ENCODE measurements around the gene CHML.

The CHML gene

DNA sequence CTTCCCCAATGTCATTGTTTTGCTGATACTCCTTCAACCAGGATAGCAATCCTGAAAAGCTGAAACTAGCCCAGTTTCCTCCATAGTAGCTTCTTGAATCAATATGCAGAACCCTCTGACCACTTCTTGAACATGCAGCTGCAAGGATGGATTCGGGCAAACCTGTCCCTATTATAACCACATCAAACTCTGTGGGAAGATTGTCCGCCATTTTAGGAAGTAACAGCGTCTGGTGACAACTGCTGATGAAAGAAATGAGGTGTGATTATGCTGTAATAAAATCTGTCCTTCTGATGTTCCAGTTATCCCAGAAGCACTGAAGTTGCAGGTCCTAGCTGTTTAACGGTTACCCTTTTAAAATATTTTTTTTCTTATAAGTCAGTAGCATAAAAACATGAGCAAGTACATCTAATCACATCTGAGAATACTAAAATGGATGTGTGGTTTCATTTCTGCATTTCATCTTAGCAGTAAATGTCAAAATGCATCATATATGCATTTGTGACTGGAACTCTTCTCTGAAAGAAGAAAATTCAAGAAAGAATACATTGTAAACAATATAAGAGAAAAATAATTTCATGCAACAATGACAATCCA lies 4.5 kb downstream of the CHML start:
- H3K27me3 ChIP-seq (ENCODE audit: insufficient read depth, low read depth, severe bottlenecking): no peaks in the 10 kb centered on the region
- H3K9me3 ChIP-seq (ENCODE audit: severe bottlenecking): peaks cover 2% of the 10 kb centered on the region
- no peak overlapping the region for H3K27ac ChIP-seq
- no peak overlapping the region for H3K4me3 ChIP-seq (ENCODE audit: low read depth, low read length)
- no peak for DNase-seq
- no peaks in the 10 kb centered on the region; the same call in 1 of the 2 replicates for H3K36me3 ChIP-seq
- TF ChIP-seq, protein P1, sequence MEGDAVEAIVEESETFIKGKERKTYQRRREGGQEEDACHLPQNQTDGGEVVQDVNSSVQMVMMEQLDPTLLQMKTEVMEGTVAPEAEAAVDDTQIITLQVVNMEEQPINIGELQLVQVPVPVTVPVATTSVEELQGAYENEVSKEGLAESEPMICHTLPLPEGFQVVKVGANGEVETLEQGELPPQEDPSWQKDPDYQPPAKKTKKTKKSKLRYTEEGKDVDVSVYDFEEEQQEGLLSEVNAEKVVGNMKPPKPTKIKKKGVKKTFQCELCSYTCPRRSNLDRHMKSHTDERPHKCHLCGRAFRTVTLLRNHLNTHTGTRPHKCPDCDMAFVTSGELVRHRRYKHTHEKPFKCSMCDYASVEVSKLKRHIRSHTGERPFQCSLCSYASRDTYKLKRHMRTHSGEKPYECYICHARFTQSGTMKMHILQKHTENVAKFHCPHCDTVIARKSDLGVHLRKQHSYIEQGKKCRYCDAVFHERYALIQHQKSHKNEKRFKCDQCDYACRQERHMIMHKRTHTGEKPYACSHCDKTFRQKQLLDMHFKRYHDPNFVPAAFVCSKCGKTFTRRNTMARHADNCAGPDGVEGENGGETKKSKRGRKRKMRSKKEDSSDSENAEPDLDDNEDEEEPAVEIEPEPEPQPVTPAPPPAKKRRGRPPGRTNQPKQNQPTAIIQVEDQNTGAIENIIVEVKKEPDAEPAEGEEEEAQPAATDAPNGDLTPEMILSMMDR (IDR thresholded peaks at IDR 0.05; ENCODE audit: low read depth, low read length): no peak

DNA sequence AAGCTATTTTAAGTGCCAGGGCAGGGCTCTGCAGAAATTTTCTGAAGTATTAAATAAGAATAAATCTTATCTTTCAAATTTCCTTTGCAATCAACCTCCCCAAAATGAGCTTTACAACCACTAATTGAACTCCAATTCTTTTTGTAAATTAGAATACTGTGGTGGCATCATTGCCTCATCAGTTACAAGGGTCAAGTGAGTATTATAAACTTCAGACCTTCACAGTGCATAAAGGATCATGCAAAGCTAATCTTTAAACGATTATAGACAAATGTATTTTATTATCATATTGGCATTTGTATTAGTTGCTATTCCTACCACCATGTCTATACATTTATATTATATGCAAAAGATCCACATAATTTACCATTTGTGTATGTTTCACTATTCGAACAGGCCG lies 7.2 kb downstream of the CHML start:
- DNase-seq: no peak
- H3K27me3 ChIP-seq (ENCODE audit: insufficient read depth, low read depth, severe bottlenecking): no peaks in the 10 kb centered on the region
- no peaks in the 10 kb centered on the region; the same call in 1 of the 2 replicates for H3K36me3 ChIP-seq
- no peaks in the 10 kb centered on the region for H3K9me3 ChIP-seq (ENCODE audit: severe bottlenecking)
- H3K4me3 ChIP-seq (ENCODE audit: low read depth, low read length): no peak overlapping the region
- TF ChIP-seq, protein P1 (IDR thresholded peaks at IDR 0.05; ENCODE audit: low read depth, low read length): no peak
- no peak overlapping the region for H3K27ac ChIP-seq

DNA sequence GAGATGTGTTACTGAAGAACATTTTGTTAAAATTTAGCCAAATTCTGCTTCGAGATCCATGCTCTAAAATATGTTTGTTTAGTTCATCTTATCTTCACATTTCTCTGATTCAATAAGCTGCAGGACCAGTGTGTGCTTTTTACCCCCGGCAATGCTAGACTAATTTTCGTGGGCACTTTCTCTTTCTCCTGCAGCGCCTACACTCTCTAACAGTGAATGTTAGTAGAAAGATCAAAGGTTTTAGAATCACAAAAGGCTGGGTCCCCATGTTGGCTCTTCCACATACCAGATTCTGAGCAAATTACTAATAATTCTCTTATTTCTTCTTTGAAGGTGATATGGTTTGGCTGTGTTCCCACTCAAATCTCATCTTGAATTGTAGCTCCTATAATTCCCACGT lies 8.5 kb downstream of the CHML start:
- Histone ChIP-seq H3K36me3 (no peaks in the 10 kb centered on the region; the same call in 1 of the 2 replicates), H3K27ac (no peak overlapping the region), H3K4me3 (ENCODE audit: low read depth, low read length) (no peak overlapping the region), H3K27me3 (ENCODE audit: insufficient read depth, low read depth, severe bottlenecking) (no peaks in the 10 kb centered on the region), H3K9me3 (ENCODE audit: severe bottlenecking) (no peaks in the 10 kb centered on the region)
- DNase-seq: no peak
- TF ChIP-seq, protein P1 (IDR thresholded peaks at IDR 0.05; ENCODE audit: low read depth, low read length): no peak

DNA sequence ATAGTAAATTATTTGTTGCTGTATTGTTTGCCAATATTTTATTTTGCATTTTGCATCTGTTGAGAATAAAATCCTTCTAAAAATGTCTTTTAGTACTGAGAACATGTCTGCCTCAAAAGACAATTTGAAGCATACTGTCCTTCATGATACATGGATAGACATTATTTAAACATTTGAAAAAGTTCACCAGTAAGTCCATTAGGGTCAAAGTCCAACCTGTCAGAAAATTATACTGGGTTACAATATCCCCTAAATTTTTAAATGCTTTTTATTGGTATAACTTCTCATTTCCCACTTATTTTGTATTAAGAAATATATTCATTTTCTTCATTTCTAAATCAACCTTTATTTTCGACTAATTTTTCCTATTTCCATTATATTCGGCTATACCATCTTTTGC lies 9.3 kb downstream of the CHML start:
- Histone ChIP-seq H3K4me3 (ENCODE audit: low read depth, low read length) (no peak overlapping the region), H3K27me3 (ENCODE audit: insufficient read depth, low read depth, severe bottlenecking) (no peaks in the 10 kb centered on the region), H3K36me3 (no peaks in the 10 kb centered on the region; the same call in 1 of the 2 replicates), H3K27ac (no peak overlapping the region), H3K9me3 (ENCODE audit: severe bottlenecking) (no peaks in the 10 kb centered on the region)
- TF ChIP-seq, protein P1 (IDR thresholded peaks at IDR 0.05; ENCODE audit: low read depth, low read length): no peak
- no peak for DNase-seq

DNA sequence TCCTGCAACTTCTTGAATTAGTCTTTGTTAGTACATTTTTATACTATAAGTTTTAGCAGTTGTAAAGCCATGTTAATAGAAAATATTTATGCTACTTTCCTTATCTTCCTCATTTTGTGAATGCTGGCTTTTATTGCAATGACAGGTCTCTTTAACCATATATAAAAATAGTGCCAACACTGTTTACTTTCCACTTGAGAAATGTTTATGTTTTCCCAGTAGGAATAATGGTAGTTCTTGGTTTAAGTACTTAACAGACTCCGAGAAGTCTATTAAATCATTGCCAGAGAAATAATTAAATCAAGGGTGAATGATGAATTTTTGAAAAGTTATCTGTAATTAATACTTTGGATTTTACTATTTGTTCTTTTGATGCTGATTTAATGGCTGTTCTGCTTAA lies 9.7 kb downstream of the CHML start:
- Histone ChIP-seq H3K4me3 (ENCODE audit: low read depth, low read length) (no peak overlapping the region), H3K27me3 (ENCODE audit: insufficient read depth, low read depth, severe bottlenecking) (no peaks in the 10 kb centered on the region), H3K9me3 (ENCODE audit: severe bottlenecking) (no peaks in the 10 kb centered on the region), H3K27ac (no peak overlapping the region), H3K36me3 (no peaks in the 10 kb centered on the region; the same call in 1 of the 2 replicates)
- DNase-seq: no peak
- TF ChIP-seq, protein P1 (IDR thresholded peaks at IDR 0.05; ENCODE audit: low read depth, low read length): no peak

DNA sequence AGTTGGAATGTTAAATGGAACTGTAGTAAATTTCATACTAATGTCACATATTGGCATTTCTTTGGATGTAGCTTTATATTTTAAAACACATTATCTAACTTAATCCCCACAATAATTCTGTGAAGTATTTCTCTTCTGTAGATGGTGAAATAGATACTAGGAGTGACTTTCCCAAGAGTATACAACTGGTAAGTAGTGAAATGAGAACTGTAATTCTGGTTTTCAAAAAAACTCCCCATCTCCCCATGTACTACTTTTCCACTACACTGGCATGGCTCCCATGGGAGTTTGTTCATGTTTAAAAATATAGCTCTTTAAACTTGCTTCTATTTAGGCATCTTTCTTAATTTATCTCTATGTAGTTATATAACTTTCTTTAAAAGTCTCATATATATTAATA lies 10.2 kb downstream of the CHML start:
- Histone ChIP-seq H3K27ac (no peak overlapping the region), H3K27me3 (ENCODE audit: insufficient read depth, low read depth, severe bottlenecking) (no peaks in the 10 kb centered on the region), H3K9me3 (ENCODE audit: severe bottlenecking) (no peaks in the 10 kb centered on the region), H3K36me3 (no peaks in the 10 kb centered on the region), H3K4me3 (ENCODE audit: low read depth, low read length) (no peak overlapping the region)
- TF ChIP-seq, protein P1 (IDR thresholded peaks at IDR 0.05; ENCODE audit: low read depth, low read length): no peak
- no peak for DNase-seq

Data from WERI-Rb-1 (cell line).